Ishikawa (cell line): ENCODE data around the gene CLK3.

Experiments
- CEBPB ChIP-seq: IDR thresholded peaks from 2 replicates; pipeline ENCODE4 v1.6.1; 2012
- CREB1 ChIP-seq: IDR thresholded peaks from 2 replicates; pipeline ENCODE4 v1.6.1; 2012; ENCODE audit warnings: low read depth
- EGR1 ChIP-seq: IDR thresholded peaks from 2 replicates; pipeline ENCODE4 v1.6.1; 2012
- EP300 ChIP-seq: IDR thresholded peaks from 2 replicates; pipeline ENCODE4 v1.6.1; 2012; ENCODE audit warnings: borderline replicate concordance
- FOXM1 ChIP-seq: IDR thresholded peaks from 2 replicates; pipeline ENCODE4 v1.6.1; 2012; ENCODE audit warnings: low read depth, borderline replicate concordance
- MAX ChIP-seq: IDR thresholded peaks from 2 replicates; pipeline ENCODE4 v1.6.1; 2012
- NFIC ChIP-seq: IDR thresholded peaks from 2 replicates; pipeline ENCODE4 v1.6.1; 2012
- RAD21 ChIP-seq: IDR thresholded peaks from 2 replicates; pipeline ENCODE4 v1.6.1; 2012; ENCODE audit warnings: low read depth
- TAF1 ChIP-seq: IDR thresholded peaks from 2 replicates; pipeline ENCODE4 v1.6.1; 2012; ENCODE audit warnings: low read depth, mild to moderate bottlenecking
- TCF12 ChIP-seq: IDR thresholded peaks from 2 replicates; pipeline ENCODE4 v1.6.1; 2012; ENCODE audit warnings: low read depth
- TEAD4 ChIP-seq: IDR thresholded peaks from 2 replicates; pipeline ENCODE4 v1.6.1; 2012
- YY1 ChIP-seq: IDR thresholded peaks from 2 replicates; pipeline ENCODE4 v1.6.1; 2012; ENCODE audit warnings: low read depth
- ZBTB7A ChIP-seq: IDR thresholded peaks from 2 replicates; pipeline ENCODE4 v1.6.1; 2012; ENCODE audit warnings: low read depth
- TF ChIP-seq, protein P1 (sequence below): IDR thresholded peaks from 2 replicates; pipeline ENCODE4 v1.6.1; 2012; ENCODE audit warnings: low read depth, mild to moderate bottlenecking
- TF ChIP-seq, protein P2 (sequence below): IDR thresholded peaks from 2 replicates; pipeline ENCODE4 v1.6.1; 2012

The CLK3 gene

DNA sequence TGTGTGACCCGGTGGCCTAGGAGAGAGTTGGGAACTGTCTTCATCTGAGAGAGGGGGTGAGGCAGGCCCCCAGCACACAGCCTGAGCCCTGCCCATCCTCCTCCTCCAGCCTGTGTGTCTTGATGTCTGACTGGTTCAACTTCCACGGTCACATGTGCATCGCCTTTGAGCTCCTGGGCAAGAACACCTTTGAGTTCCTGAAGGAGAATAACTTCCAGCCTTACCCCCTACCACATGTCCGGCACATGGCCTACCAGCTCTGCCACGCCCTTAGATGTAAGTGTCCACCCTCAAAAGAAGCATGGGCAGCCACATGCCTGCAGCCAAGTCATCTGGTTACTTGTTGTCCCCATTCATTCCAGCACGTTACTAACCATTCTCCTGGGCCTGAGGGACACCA, 10.1 kb downstream of the CLK3 start:
- TF ChIP-seq, protein P1, sequence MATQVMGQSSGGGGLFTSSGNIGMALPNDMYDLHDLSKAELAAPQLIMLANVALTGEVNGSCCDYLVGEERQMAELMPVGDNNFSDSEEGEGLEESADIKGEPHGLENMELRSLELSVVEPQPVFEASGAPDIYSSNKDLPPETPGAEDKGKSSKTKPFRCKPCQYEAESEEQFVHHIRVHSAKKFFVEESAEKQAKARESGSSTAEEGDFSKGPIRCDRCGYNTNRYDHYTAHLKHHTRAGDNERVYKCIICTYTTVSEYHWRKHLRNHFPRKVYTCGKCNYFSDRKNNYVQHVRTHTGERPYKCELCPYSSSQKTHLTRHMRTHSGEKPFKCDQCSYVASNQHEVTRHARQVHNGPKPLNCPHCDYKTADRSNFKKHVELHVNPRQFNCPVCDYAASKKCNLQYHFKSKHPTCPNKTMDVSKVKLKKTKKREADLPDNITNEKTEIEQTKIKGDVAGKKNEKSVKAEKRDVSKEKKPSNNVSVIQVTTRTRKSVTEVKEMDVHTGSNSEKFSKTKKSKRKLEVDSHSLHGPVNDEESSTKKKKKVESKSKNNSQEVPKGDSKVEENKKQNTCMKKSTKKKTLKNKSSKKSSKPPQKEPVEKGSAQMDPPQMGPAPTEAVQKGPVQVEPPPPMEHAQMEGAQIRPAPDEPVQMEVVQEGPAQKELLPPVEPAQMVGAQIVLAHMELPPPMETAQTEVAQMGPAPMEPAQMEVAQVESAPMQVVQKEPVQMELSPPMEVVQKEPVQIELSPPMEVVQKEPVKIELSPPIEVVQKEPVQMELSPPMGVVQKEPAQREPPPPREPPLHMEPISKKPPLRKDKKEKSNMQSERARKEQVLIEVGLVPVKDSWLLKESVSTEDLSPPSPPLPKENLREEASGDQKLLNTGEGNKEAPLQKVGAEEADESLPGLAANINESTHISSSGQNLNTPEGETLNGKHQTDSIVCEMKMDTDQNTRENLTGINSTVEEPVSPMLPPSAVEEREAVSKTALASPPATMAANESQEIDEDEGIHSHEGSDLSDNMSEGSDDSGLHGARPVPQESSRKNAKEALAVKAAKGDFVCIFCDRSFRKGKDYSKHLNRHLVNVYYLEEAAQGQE: no peak
- TF ChIP-seq YY1 (no peak), ZBTB7A (no peak), FOXM1 (no peak), TCF12 (no peak), CEBPB (no peak), TAF1 (no peak), TEAD4 (no peak), MAX (no peak), NFIC (no peak), EP300 (no peak), EGR1 (no peak), RAD21 (no peak), CREB1 (no peak)
- TF ChIP-seq, protein P2, sequence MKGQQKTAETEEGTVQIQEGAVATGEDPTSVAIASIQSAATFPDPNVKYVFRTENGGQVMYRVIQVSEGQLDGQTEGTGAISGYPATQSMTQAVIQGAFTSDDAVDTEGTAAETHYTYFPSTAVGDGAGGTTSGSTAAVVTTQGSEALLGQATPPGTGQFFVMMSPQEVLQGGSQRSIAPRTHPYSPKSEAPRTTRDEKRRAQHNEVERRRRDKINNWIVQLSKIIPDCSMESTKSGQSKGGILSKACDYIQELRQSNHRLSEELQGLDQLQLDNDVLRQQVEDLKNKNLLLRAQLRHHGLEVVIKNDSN: no peak

GRCh38 chr15:74626336-74626735, 10.7 kb downstream of the CLK3 start:
- TF ChIP-seq NFIC (no peak), CEBPB (no peak), RAD21 (no peak), YY1 (no peak), TAF1 (no peak), EP300 (no peak), TEAD4 (no peak), EGR1 (no peak)
- TF ChIP-seq, protein P2: no peak
- TF ChIP-seq, protein P1: no peak

GRCh38 chr15:74626752-74627692, 11.4 kb downstream of the CLK3 start:
- TF ChIP-seq, protein P2: no peak
- TF ChIP-seq EP300 (no peak), NFIC (no peak), EGR1 (no peak), MAX (no peak), TAF1 (no peak), FOXM1 (no peak), CEBPB (no peak), TCF12 (no peak), YY1 (no peak), RAD21 (no peak)

GRCh38 chr15:74627766-74628165, 12.1 kb downstream of the CLK3 start:
- TF ChIP-seq NFIC: no peak
- TF ChIP-seq ZBTB7A: no peak
- no peak for TF ChIP-seq FOXM1
- no peak for TF ChIP-seq EGR1
- TF ChIP-seq TEAD4: no peak
- TF ChIP-seq, protein P2: no peak
- TF ChIP-seq CREB1: no peak
- TF ChIP-seq RAD21: no peak
- no peak for TF ChIP-seq EP300
- TF ChIP-seq YY1: no peak
- no peak for TF ChIP-seq MAX
- TF ChIP-seq, protein P1: no peak
- no peak for TF ChIP-seq TAF1
- no peak for TF ChIP-seq TCF12
- TF ChIP-seq CEBPB: no peak
